SK-N-SH treated with all-trans-retinoic acid at 6 μM for 48 hours (cell line): Measurements from ENCODE around the gene NPBWR2.

ENCODE experiments used
- ATAC-seq: fragments of 200-7000 bp; cut with Tn5 transposase; 3 replicates; pipeline ENCODE4 v1.9.1; 2020; ENCODE audit warnings: mild to moderate bottlenecking, moderate library complexity
- ARNTL ChIP-seq: fragments of 450-650 bp; formaldehyde crosslinking; IDR thresholded peaks from 2 replicates; pipeline ENCODE4 v1.5.0; 2020; ENCODE audit warnings: low read depth, mild to moderate bottlenecking, moderate library complexity, borderline replicate concordance
- BACH2 ChIP-seq: fragments of 250-450 bp; sonication (Bioruptor Pico); IDR thresholded peaks from 2 replicates; pipeline ENCODE4 v1.9.0; 2021; ENCODE audit warnings: mild to moderate bottlenecking, borderline replicate concordance
- CREB5 ChIP-seq: fragments of 250-450 bp; sonication (Bioruptor Pico); IDR thresholded peaks from 2 replicates; pipeline ENCODE4 v1.5.1; 2020; ENCODE audit warnings: low read depth, mild to moderate bottlenecking, moderate library complexity
- CSRNP3 ChIP-seq: fragments of 250-450 bp; sonication (Bioruptor Pico); IDR thresholded peaks from 2 replicates; pipeline ENCODE4 v1.5.1; 2021; ENCODE audit warnings: mild to moderate bottlenecking, moderate library complexity
- ESRRG ChIP-seq: fragments of 250-450 bp; sonication (Bioruptor Pico); IDR thresholded peaks from 2 replicates; pipeline ENCODE4 v1.6.1; 2021; ENCODE audit warnings: mild to moderate bottlenecking
- GLIS3 ChIP-seq: fragments of 250-450 bp; sonication (Bioruptor Pico); IDR thresholded peaks from 2 replicates; pipeline ENCODE4 v1.5.0; 2020; ENCODE audit warnings: mild to moderate bottlenecking, moderate library complexity
- ISL1 ChIP-seq: fragments of 250-450 bp; sonication (Bioruptor Pico); IDR thresholded peaks from 2 replicates; pipeline ENCODE4 v2.1.2; 2022; ENCODE audit warnings: mild to moderate bottlenecking, moderate library complexity
- OSR1 ChIP-seq: fragments of 250-450 bp; sonication (Bioruptor Pico); IDR thresholded peaks from 2 replicates; pipeline ENCODE4 v1.8.0; 2022; ENCODE audit warnings: moderate library complexity, mild to moderate bottlenecking, inconsistent platforms
- PATZ1 ChIP-seq: fragments of 250-450 bp; sonication (Bioruptor Pico); IDR thresholded peaks from 2 replicates; pipeline ENCODE4 v1.8.0; 2020; ENCODE audit warnings: mild to moderate bottlenecking, moderate library complexity, borderline replicate concordance
- POU6F1 ChIP-seq: fragments of 250-450 bp; sonication (Bioruptor Pico); IDR thresholded peaks from 2 replicates; pipeline ENCODE4 v1.8.0; 2021; ENCODE audit warnings: low read depth, mild to moderate bottlenecking, moderate library complexity, borderline replicate concordance
- PPARA ChIP-seq: fragments of 250-450 bp; sonication (Bioruptor Pico); IDR thresholded peaks from 2 replicates; pipeline ENCODE4 v1.5.0; 2020; ENCODE audit warnings: mild to moderate bottlenecking, borderline replicate concordance
- RARB ChIP-seq: fragments of 250-450 bp; sonication (Bioruptor Pico); IDR thresholded peaks from 2 replicates; pipeline ENCODE4 v1.8.0; 2021; ENCODE audit warnings: mild to moderate bottlenecking, moderate library complexity
- SNAI2 ChIP-seq: fragments of 250-450 bp; sonication (Bioruptor Pico); IDR thresholded peaks from 2 replicates; pipeline ENCODE4 v1.5.0; 2020; ENCODE audit warnings: mild to moderate bottlenecking, moderate library complexity
- TCF4 ChIP-seq: fragments of 250-450 bp; sonication (Bioruptor Pico); IDR thresholded peaks from 2 replicates; pipeline ENCODE4 v1.8.0; 2021; ENCODE audit warnings: mild to moderate bottlenecking, moderate library complexity, borderline replicate concordance
- TOX ChIP-seq: fragments of 250-450 bp; sonication (Bioruptor Pico); IDR thresholded peaks from 2 replicates; pipeline ENCODE4 v1.8.0; 2021; ENCODE audit warnings: mild to moderate bottlenecking, moderate library complexity, borderline replicate concordance
- TSHZ2 ChIP-seq: fragments of 250-450 bp; sonication (Bioruptor Pico); IDR thresholded peaks from 2 replicates; pipeline ENCODE4 v1.5.0; 2020; ENCODE audit warnings: mild to moderate bottlenecking, moderate library complexity
- ZC3H10 ChIP-seq: fragments of 250-450 bp; sonication (Bioruptor Pico); IDR thresholded peaks from 2 replicates; pipeline ENCODE4 v1.5.1; 2021; ENCODE audit warnings: mild to moderate bottlenecking, moderate library complexity
- ZFP3 ChIP-seq: fragments of 250-450 bp; sonication (Bioruptor Pico); IDR thresholded peaks from 2 replicates; pipeline ENCODE4 v1.5.0; 2020; ENCODE audit warnings: mild to moderate bottlenecking, moderate library complexity
- ZFP30 ChIP-seq: fragments of 450-650 bp; formaldehyde crosslinking; IDR thresholded peaks from 2 replicates; pipeline ENCODE4 v1.5.0; 2022; ENCODE audit warnings: mild to moderate bottlenecking, moderate library complexity
- ZNF565 ChIP-seq: fragments of 450-650 bp; formaldehyde crosslinking; conservative IDR thresholded peaks from 2 replicates; pipeline ENCODE4 v1.5.0; 2020; ENCODE audit warnings: low read depth, mild to moderate bottlenecking, moderate library complexity
- ZNF70 ChIP-seq: fragments of 450-650 bp; formaldehyde crosslinking; IDR thresholded peaks from 2 replicates; pipeline ENCODE4 v1.5.0; 2020; ENCODE audit warnings: mild to moderate bottlenecking, moderate library complexity
- ZNF8 ChIP-seq: fragments of 450-650 bp; formaldehyde crosslinking; IDR thresholded peaks from 2 replicates; pipeline ENCODE4 v1.5.0; 2020; ENCODE audit warnings: mild to moderate bottlenecking, moderate library complexity

The NPBWR2 gene

GRCh38 chr20:64151633-64152530 lies 44.5 kb upstream of the NPBWR2 start:
- no peak for ATAC-seq
- TF ChIP-seq ZFP3, result no peak
- TF ChIP-seq CSRNP3 (CRISPR knock-in tag), result no peak
- no peak for TF ChIP-seq GLIS3 (CRISPR knock-in tag)
- TF ChIP-seq ISL1 (CRISPR knock-in tag), result no peak
- TF ChIP-seq ZFP30 (CRISPR knock-in tag), result no peak
- TF ChIP-seq POU6F1 (CRISPR knock-in tag), result no peak
- no peak for TF ChIP-seq TCF4 (CRISPR knock-in tag)
- no peak for TF ChIP-seq BACH2 (CRISPR knock-in tag)
- TF ChIP-seq ZNF70, result no peak
- TF ChIP-seq TSHZ2, result no peak
- no peak for TF ChIP-seq ZNF8 (CRISPR knock-in tag)
- TF ChIP-seq RARB (CRISPR knock-in tag), result no peak

GRCh38 chr20:64150756-64151632 lies 43.6 kb upstream of the NPBWR2 start:
- no peak for ATAC-seq
- TF ChIP-seq TSHZ2 (no peak), ESRRG (CRISPR knock-in tag) (no peak), ARNTL (CRISPR knock-in tag) (no peak), ZNF565 (CRISPR knock-in tag) (no peak), ZFP30 (CRISPR knock-in tag) (no peak), SNAI2 (CRISPR knock-in tag) (no peak), ZNF70 (no peak), GLIS3 (CRISPR knock-in tag) (no peak), ZC3H10 (CRISPR knock-in tag) (no peak), CREB5 (CRISPR knock-in tag) (no peak), PPARA (CRISPR knock-in tag) (no peak), RARB (CRISPR knock-in tag) (no peak), PATZ1 (CRISPR knock-in tag) (no peak), ISL1 (CRISPR knock-in tag) (no peak), TOX (CRISPR knock-in tag) (no peak), OSR1 (no peak), ZNF8 (CRISPR knock-in tag) (no peak)
